ENCODE results near the gene CPA2.

GRCh38 chr7:130275826-130276297 lies 9.2 kb downstream of the CPA2 start:
- TF ChIP-seq USF2 (CRISPR knock-in tag; IDR thresholded peaks at IDR 0.05): no peak
- no peak for TF ChIP-seq E2F1 (CRISPR knock-in tag; IDR thresholded peaks at IDR 0.05)
- no peak for TF ChIP-seq ZNF317 (CRISPR knock-in tag; IDR thresholded peaks at IDR 0.05; ENCODE audit: borderline replicate concordance, low read depth)
- no peak for TF ChIP-seq CTCF (IDR thresholded peaks at IDR 0.05)
- TF ChIP-seq CREB1 (CRISPR knock-in tag; IDR thresholded peaks at IDR 0.05): no peak
- TF ChIP-seq TCF7 (CRISPR knock-in tag; IDR thresholded peaks at IDR 0.05; ENCODE audit: low read depth): no peak
- TF ChIP-seq ZNF232 (CRISPR knock-in tag; IDR thresholded peaks at IDR 0.05): no peak
